HEK293T (cell line): Measurements from ENCODE around the gene EIF4EBP2.

Experiments used
- CTCF ChIA-PET: fragments of 350-600 bp; formaldehyde crosslinking; extraction: SDS; loops from one replicate; lab custom pipeline; 2021; ENCODE audit warnings: antibody characterized with exemption, inconsistent platforms; lab: Yijun Ruan, JAX
- POLR2A ChIA-PET: fragments of 350-600 bp; formaldehyde crosslinking; extraction: SDS; loops from one replicate; lab custom pipeline; 2020; ENCODE audit warnings: antibody characterized with exemption, inconsistent platforms; lab: Yijun Ruan, JAX
- DNase-seq: peaks from one replicate; pipeline ENCODE4 v3.0.0; 2012; ENCODE audit warnings: mixed read lengths; ENCODE audit errors: extremely low spot score
- ARNT ChIP-seq: fragments of 450-650 bp; IDR thresholded peaks from 2 replicates; pipeline ENCODE4 v1.6.1; 2017; ENCODE audit warnings: mild to moderate bottlenecking
- BHLHE40 ChIP-seq: fragments of 450-650 bp; IDR thresholded peaks from 2 replicates; pipeline ENCODE4 v1.6.1; 2016; ENCODE audit warnings: mild to moderate bottlenecking, moderate library complexity, borderline replicate concordance
- CTBP1 ChIP-seq: fragments of 450-650 bp; IDR thresholded peaks from 2 replicates; pipeline ENCODE4 v1.6.1; 2016; ENCODE audit warnings: borderline replicate concordance
- ELF4 ChIP-seq: fragments of 450-650 bp; IDR thresholded peaks from 2 replicates; pipeline ENCODE4 v1.6.1; 2017; ENCODE audit warnings: antibody characterized with exemption
- FOXA1 ChIP-seq: fragments of 450-650 bp; IDR thresholded peaks from 2 replicates; pipeline ENCODE4 v1.6.1; 2016; ENCODE audit warnings: mild to moderate bottlenecking
- FOXK2 ChIP-seq: fragments of 450-650 bp; IDR thresholded peaks from 2 replicates; pipeline ENCODE4 v1.6.1; 2016; ENCODE audit warnings: mild to moderate bottlenecking
- FOXM1 ChIP-seq: fragments of 450-650 bp; IDR thresholded peaks from 2 replicates; pipeline ENCODE4 v1.6.1; 2017; ENCODE audit warnings: mild to moderate bottlenecking, borderline replicate concordance
- HDGF ChIP-seq: fragments of 450-650 bp; IDR thresholded peaks from 2 replicates; pipeline ENCODE4 v1.6.1; 2017; ENCODE audit warnings: antibody characterized with exemption, borderline replicate concordance
- L3MBTL2 ChIP-seq: fragments of 450-650 bp; conservative IDR thresholded peaks from 2 replicates; pipeline ENCODE4 v1.6.1; 2016; ENCODE audit warnings: mild to moderate bottlenecking
- LEF1 ChIP-seq: fragments of 450-650 bp; IDR thresholded peaks from 2 replicates; pipeline ENCODE4 v1.6.1; 2017; ENCODE audit warnings: mild to moderate bottlenecking, borderline replicate concordance
- NFRKB ChIP-seq: fragments of 450-650 bp; IDR thresholded peaks from 2 replicates; pipeline ENCODE4 v1.6.1; 2016; ENCODE audit warnings: mild to moderate bottlenecking, moderate library complexity
- PKNOX1 ChIP-seq: fragments of 450-650 bp; IDR thresholded peaks from 2 replicates; pipeline ENCODE4 v1.6.1; 2016
- SP1 ChIP-seq: fragments of 450-650 bp; IDR thresholded peaks from 2 replicates; pipeline ENCODE4 v1.6.1; 2017
- SUZ12 ChIP-seq: fragments of 450-650 bp; IDR thresholded peaks from 2 replicates; pipeline ENCODE4 v1.6.1; 2016; ENCODE audit warnings: mild to moderate bottlenecking
- TARDBP ChIP-seq: fragments of 450-650 bp; IDR thresholded peaks from 2 replicates; pipeline ENCODE4 v1.6.1; 2016
- ZNF384 ChIP-seq: fragments of 450-650 bp; IDR thresholded peaks from 2 replicates; pipeline ENCODE4 v1.6.1; 2016

Gene EIF4EBP2

GRCh38 chr10:70445718-70446657 lies 42.0 kb downstream of the EIF4EBP2 start:
- ChIA-PET POLR2A (interaction anchor here (0.7 to 1.8 kb wide), 3 partner anchors 9 to 42 kb away, joined by 3 to 5 read pairs (median 3); partner anchors contain the start of gene EIF4EBP2), CTCF (interaction anchor here (0.9 to 1.6 kb wide), 2 partner anchors 15 kb away, joined by 4 to 5 read pairs; no protein-coding TSS in a partner anchor)

GRCh38 chr10:70448236-70448635 lies 44.3 kb downstream of the EIF4EBP2 start:
- CTCF ChIA-PET, result interaction anchor here (0.6 kb wide), 1 partner anchor 238 kb away, joined by 3 read pairs; no protein-coding TSS in a partner anchor
- DNase-seq, result no peak
- POLR2A ChIA-PET, result interaction anchor here (1.2 kb wide), 1 partner anchor 11 kb away, joined by 3 read pairs; no protein-coding TSS in a partner anchor
- TF ChIP-seq ZNF384, result no peak
- no peak for TF ChIP-seq PKNOX1
- no peak for TF ChIP-seq SP1
- TF ChIP-seq L3MBTL2, result no peak
- no peak for TF ChIP-seq FOXA1
- no peak for TF ChIP-seq BHLHE40
- no peak for TF ChIP-seq CTBP1
- TF ChIP-seq FOXK2, result no peak
- no peak for TF ChIP-seq TARDBP
- no peak for TF ChIP-seq LEF1
- no peak for TF ChIP-seq NFRKB
- no peak for TF ChIP-seq FOXM1
- no peak for TF ChIP-seq ELF4

More at GRCh38 chr10:70445718-70446657, 42.0 kb downstream of the EIF4EBP2 start:
- no peak for DNase-seq
- TF ChIP-seq BHLHE40 (no peak), ELF4 (no peak), ARNT (no peak), HDGF (no peak), CTBP1 (no peak), FOXK2 (no peak), SP1 (no peak), L3MBTL2 (no peak), FOXM1 (no peak)

- ChIA-PET POLR2A (interaction anchor here (1.0 kb wide), 1 partner anchor 9 kb away, joined by 3 read pairs; no protein-coding TSS in a partner anchor), CTCF (no interaction called here)
- TF ChIP-seq FOXK2 (no peak), BHLHE40 (no peak), PKNOX1 (no peak), TARDBP (no peak), LEF1 (no peak), ELF4 (no peak), FOXM1 (no peak), HDGF (no peak), L3MBTL2 (no peak)
- no peak for DNase-seq
Measured at GRCh38 chr10:70455213-70455630, 51.3 kb downstream of the EIF4EBP2 start.

- ChIA-PET CTCF (no interaction called here), POLR2A (no interaction called here)
- TF ChIP-seq SUZ12 (no peak), NFRKB (no peak), ZNF384 (no peak), SP1 (no peak), LEF1 (no peak), ARNT (no peak), ELF4 (no peak), TARDBP (no peak), PKNOX1 (no peak), FOXA1 (no peak), FOXM1 (no peak), L3MBTL2 (no peak), HDGF (no peak), FOXK2 (no peak), CTBP1 (no peak), BHLHE40 (no peak)
- DNase-seq, result no peak
Measured at GRCh38 chr10:70456164-70456563, 52.2 kb downstream of the EIF4EBP2 start.

- ChIA-PET CTCF (no interaction called here), POLR2A (interaction anchor here (1.0 to 1.1 kb wide), 2 partner anchors 12 to 79 kb away, joined by 3 read pairs; no protein-coding TSS in a partner anchor)
- TF ChIP-seq TARDBP (no peak), ARNT (no peak), HDGF (no peak), FOXA1 (no peak), ZNF384 (no peak; the same call in 1 of the 2 replicates)
- no peak for DNase-seq
Measured at GRCh38 chr10:70457759-70458305, 53.9 kb downstream of the EIF4EBP2 start.
